ENCODE data around the gene FOXM1.

FOXM1 gene

DNA sequence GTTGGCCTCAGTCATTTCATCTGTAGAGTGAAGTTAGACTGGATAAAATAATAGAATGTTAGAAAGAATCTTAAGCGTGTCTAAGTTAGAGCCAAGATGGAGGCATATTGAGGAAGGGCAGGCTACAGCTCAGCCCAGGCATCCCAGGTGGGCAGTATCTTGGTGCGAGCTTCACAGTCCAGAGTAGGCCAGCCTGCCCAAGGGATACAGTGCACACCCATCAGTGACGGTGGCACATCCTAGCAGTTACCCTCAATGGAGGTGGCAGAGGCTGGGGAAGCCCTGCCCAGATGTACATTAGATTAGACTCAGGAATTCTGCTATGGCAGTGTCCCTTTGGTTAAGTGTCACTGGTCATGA, 35.2 kb upstream of the FOXM1 start:
- no peak overlapping the region for H3K4me3 ChIP-seq (ENCODE audit: control insufficient read depth, low read depth, low read length)
- no peak for DNase-seq (ENCODE audit: low read depth)
- TF ChIP-seq, protein P1, sequence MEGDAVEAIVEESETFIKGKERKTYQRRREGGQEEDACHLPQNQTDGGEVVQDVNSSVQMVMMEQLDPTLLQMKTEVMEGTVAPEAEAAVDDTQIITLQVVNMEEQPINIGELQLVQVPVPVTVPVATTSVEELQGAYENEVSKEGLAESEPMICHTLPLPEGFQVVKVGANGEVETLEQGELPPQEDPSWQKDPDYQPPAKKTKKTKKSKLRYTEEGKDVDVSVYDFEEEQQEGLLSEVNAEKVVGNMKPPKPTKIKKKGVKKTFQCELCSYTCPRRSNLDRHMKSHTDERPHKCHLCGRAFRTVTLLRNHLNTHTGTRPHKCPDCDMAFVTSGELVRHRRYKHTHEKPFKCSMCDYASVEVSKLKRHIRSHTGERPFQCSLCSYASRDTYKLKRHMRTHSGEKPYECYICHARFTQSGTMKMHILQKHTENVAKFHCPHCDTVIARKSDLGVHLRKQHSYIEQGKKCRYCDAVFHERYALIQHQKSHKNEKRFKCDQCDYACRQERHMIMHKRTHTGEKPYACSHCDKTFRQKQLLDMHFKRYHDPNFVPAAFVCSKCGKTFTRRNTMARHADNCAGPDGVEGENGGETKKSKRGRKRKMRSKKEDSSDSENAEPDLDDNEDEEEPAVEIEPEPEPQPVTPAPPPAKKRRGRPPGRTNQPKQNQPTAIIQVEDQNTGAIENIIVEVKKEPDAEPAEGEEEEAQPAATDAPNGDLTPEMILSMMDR (conservative IDR thresholded peaks at IDR 0.05; ENCODE audit: control insufficient read depth, insufficient read depth, low read depth, low read length) = no peak

- H3K4me3 ChIP-seq (ENCODE audit: control insufficient read depth, low read depth, low read length) = no peak overlapping the region
- DNase-seq (ENCODE audit: low read depth) = no peak
- TF ChIP-seq, protein P1 (conservative IDR thresholded peaks at IDR 0.05; ENCODE audit: control insufficient read depth, insufficient read depth, low read depth, low read length) = no peak
Observed at GRCh38 chr12:2904260-2904659, 27.3 kb upstream of the FOXM1 start.

GRCh38 chr12:2902272-2902880, 25.4 kb upstream of the FOXM1 start:
- DNase-seq (ENCODE audit: low read depth) = peak; percentile 23
- TF ChIP-seq, protein P1 (conservative IDR thresholded peaks at IDR 0.05; ENCODE audit: control insufficient read depth, insufficient read depth, low read depth, low read length) = no peak
- H3K4me3 ChIP-seq (ENCODE audit: control insufficient read depth, low read depth, low read length) = no peak overlapping the region

GRCh38 chr12:2900642-2901041, 23.7 kb upstream of the FOXM1 start:
- H3K4me3 ChIP-seq (ENCODE audit: control insufficient read depth, low read depth, low read length) = no peak overlapping the region
- TF ChIP-seq, protein P1 (conservative IDR thresholded peaks at IDR 0.05; ENCODE audit: control insufficient read depth, insufficient read depth, low read depth, low read length) = no peak
- peak; percentile 21 for DNase-seq (ENCODE audit: low read depth)

DNA sequence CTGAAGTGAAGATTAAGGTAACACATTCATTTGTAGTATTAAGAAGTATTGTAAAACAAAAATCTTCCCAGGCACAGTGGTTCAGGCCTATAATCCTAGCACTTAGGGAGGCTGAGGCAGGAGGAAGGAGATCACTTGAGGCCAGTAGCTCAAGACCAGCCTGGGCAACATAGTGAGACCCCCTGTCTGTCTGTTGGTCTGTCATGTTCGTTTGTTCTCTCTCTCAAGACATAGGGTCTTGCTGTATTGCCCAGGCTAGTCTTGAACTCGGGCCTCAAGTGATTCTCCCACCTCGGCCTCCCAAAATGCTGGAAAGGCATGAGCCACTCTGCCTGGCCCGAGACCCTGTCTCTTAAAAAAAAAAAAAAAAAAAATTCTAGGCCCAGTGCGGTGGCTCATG, 20.4 kb upstream of the FOXM1 start:
- H3K4me3 ChIP-seq (ENCODE audit: control insufficient read depth, low read depth, low read length) = no peak overlapping the region
- TF ChIP-seq, protein P1 (conservative IDR thresholded peaks at IDR 0.05; ENCODE audit: control insufficient read depth, insufficient read depth, low read depth, low read length) = no peak
- no peak for DNase-seq (ENCODE audit: low read depth)

DNA sequence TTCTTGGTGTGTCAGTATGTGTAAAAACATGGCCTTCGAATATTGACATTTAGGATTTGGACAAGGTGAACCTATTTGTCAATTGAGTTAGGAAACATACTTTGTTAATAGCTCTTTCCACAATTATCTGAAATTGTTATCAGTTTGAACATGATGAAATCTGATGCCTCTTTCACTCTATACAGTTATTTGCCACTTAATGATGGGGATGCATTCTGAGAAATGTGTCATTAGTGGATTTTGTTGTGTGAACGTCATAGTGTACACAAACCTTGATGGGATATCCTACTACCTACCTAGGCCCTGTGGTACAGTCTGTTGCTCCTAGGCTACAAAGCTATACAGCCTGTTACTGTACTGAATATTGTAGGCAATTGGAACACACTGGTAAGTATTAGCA, 18.5 kb upstream of the FOXM1 start:
- DNase-seq (ENCODE audit: low read depth) = peak; percentile 45
- TF ChIP-seq, protein P1 (conservative IDR thresholded peaks at IDR 0.05; ENCODE audit: control insufficient read depth, insufficient read depth, low read depth, low read length) = no peak
- H3K4me3 ChIP-seq (ENCODE audit: control insufficient read depth, low read depth, low read length) = no peak overlapping the region

GRCh38 chr12:2895051-2895451, 18.1 kb upstream of the FOXM1 start:
- TF ChIP-seq, protein P1 (conservative IDR thresholded peaks at IDR 0.05; ENCODE audit: control insufficient read depth, insufficient read depth, low read depth, low read length) = no peak
- no peak for DNase-seq (ENCODE audit: low read depth)
- H3K4me3 ChIP-seq (ENCODE audit: control insufficient read depth, low read depth, low read length) = no peak overlapping the region

All from fibroblast of mammary gland (primary cell).